Neuronal stem cell (in vitro differentiated cells): ENCODE measurements around the gene SLC2A6.
A peak's percentile ranks its signal among the peaks of the same experiment; 100 is the strongest.

ENCODE experiments used
- DNase-seq: peaks from one replicate; pipeline ENCODE4 v3.0.0-alpha.2; 2013; ENCODE audit warnings: low spot score
- H2AFZ ChIP-seq: one replicate; pipeline ENCODE4 v1.6.1; 2013; ENCODE audit warnings: mild to moderate bottlenecking, low read length, inconsistent platforms
- H2AK5ac ChIP-seq: 2 replicates; pipeline ENCODE4 v1.6.1; 2013; ENCODE audit warnings: low read depth, mild to moderate bottlenecking, inconsistent platforms, low read length, moderate library complexity, mixed read lengths
- H2BK120ac ChIP-seq: 2 replicates; pipeline ENCODE4 v1.6.1; 2013; ENCODE audit warnings: low read depth, mild to moderate bottlenecking, inconsistent platforms, low read length, moderate library complexity, mixed read lengths
- H2BK12ac ChIP-seq: one replicate; pipeline ENCODE4 v1.6.1; 2013; ENCODE audit warnings: low read length, inconsistent platforms
- H2BK15ac ChIP-seq: 2 replicates; pipeline ENCODE4 v1.6.1; 2013; ENCODE audit warnings: mild to moderate bottlenecking, low read length, inconsistent platforms, mixed read lengths
- H2BK5ac ChIP-seq: one replicate; pipeline ENCODE4 v1.6.1; 2013; ENCODE audit warnings: inconsistent platforms, mild to moderate bottlenecking, low read length, moderate library complexity
- H3K14ac ChIP-seq: one replicate; pipeline ENCODE4 v1.6.1; 2013; ENCODE audit warnings: low read length, inconsistent platforms
- H3K18ac ChIP-seq: 2 replicates; pipeline ENCODE4 v1.6.1; 2013; ENCODE audit warnings: low read length, inconsistent platforms
- H3K23ac ChIP-seq: 2 replicates; pipeline ENCODE4 v1.6.1; 2013; ENCODE audit warnings: low read depth, mild to moderate bottlenecking, mixed read lengths, low read length, inconsistent platforms; ENCODE audit not compliant: poor library complexity
- H3K27ac ChIP-seq: replicated peaks from 3 replicates; pipeline ENCODE4 v1.5.1; 2013; ENCODE audit warnings: low read length, inconsistent platforms
- H3K27me3 ChIP-seq, 3 experiments: 2 replicates each; pipeline ENCODE4 v1.6.1; 2013; ENCODE audit warnings: low read length in 3 of 3, mild to moderate bottlenecking in 2 of 3, inconsistent platforms in 1 of 3, low read depth in 1 of 3, mixed read lengths in 1 of 3, moderate library complexity in 1 of 3; ENCODE audit not compliant: control insufficient read depth in 3 of 3, insufficient read depth in 3 of 3
- H3K36me3 ChIP-seq, 2 donors: replicated peaks in 1 of 2; 2 replicates each; pipeline ENCODE4 v1.6.1; 2013; ENCODE audit warnings: low read length in 2 of 2; ENCODE audit not compliant: control insufficient read depth in 2 of 2, insufficient read depth in 2 of 2
- H3K4ac ChIP-seq: 2 replicates; pipeline ENCODE4 v1.6.1; 2013; ENCODE audit warnings: inconsistent platforms, mild to moderate bottlenecking, low read length, moderate library complexity
- H3K4me1 ChIP-seq, 2 donors: 1 replicate in 1 of 2; 2 replicates in 1 of 2; pipeline ENCODE4 v1.6.1; 2013; ENCODE audit warnings: low read length in 2 of 2, low read depth in 1 of 2; ENCODE audit not compliant: control insufficient read depth in 2 of 2, insufficient read depth in 1 of 2
- H3K4me2 ChIP-seq: one replicate; pipeline ENCODE4 v1.6.1; 2013; ENCODE audit warnings: mild to moderate bottlenecking, low read length, inconsistent platforms; ENCODE audit not compliant: insufficient read depth, poor library complexity, severe bottlenecking
- H3K4me3 ChIP-seq, 2 donors: 2 replicates each; pipeline ENCODE4 v1.5.1; 2013; ENCODE audit warnings: low read length in 2 of 2, mild to moderate bottlenecking in 2 of 2, inconsistent platforms in 1 of 2, moderate library complexity in 1 of 2
- H3K79me1 ChIP-seq: one replicate; pipeline ENCODE4 v1.6.1; 2013; ENCODE audit warnings: low read depth, mild to moderate bottlenecking, inconsistent platforms, low read length, moderate library complexity
- H3K9ac ChIP-seq: one replicate; pipeline ENCODE4 v1.6.1; 2013; ENCODE audit warnings: mild to moderate bottlenecking, low read depth, low read length, inconsistent platforms; ENCODE audit not compliant: poor library complexity
- H3K9me3 ChIP-seq, 2 donors: replicated peaks in 1 of 2; 2 replicates each; pipeline versions ENCODE3 to v1.6.1; 2013; ENCODE audit warnings: low read length in 2 of 2, mild to moderate bottlenecking in 2 of 2, inconsistent platforms in 1 of 2, low read depth in 1 of 2, mixed read lengths in 1 of 2, moderate library complexity in 1 of 2; ENCODE audit not compliant: control insufficient read depth in 2 of 2, insufficient read depth in 1 of 2
- H4K8ac ChIP-seq: one replicate; pipeline ENCODE4 v1.6.1; 2013; ENCODE audit warnings: low read depth, mild to moderate bottlenecking, inconsistent platforms, low read length, moderate library complexity
- H4K91ac ChIP-seq: one replicate; pipeline ENCODE4 v1.6.1; 2013; ENCODE audit warnings: low read length, low read depth, mild to moderate bottlenecking, inconsistent platforms; ENCODE audit not compliant: poor library complexity
- WGBS, 2 donors: extraction: QIAGEN DNeasy Blood & Tissue Kit; methylation state at CpG; one replicate each; pipeline ENCODE4 v1.1.7; 2013; ENCODE audit warnings: missing lambda C conversion rate in 2 of 2, mixed read lengths in 1 of 2; ENCODE audit not compliant: insufficient read length in 2 of 2, insufficient replicate concordance in 1 of 2; ENCODE audit errors: extremely low coverage in 2 of 2; 5-methylcytosine and 5-hydroxymethylcytosine counted together

Gene SLC2A6

GRCh38 chr9:133459476-133460404, 19.2 kb downstream of the SLC2A6 start, which contains the start of gene CACFD1:
Gene CACFD1, plus strand, starts transcription at chr9:133459978. Its CDS starts 89 bp downstream, at chr9:133460067.
- H2BK12ac ChIP-seq = peak within 1 kb of the TSS; percentile 100

GRCh38 chr9:133458643-133459312, 20.1 kb downstream of the SLC2A6 start:
- Histone ChIP-seq H3K18ac (no peak overlapping the region), H3K36me3 (peaks cover 4 to 7% of the 10 kb centered on the region in 2 donors), H2BK15ac (no peak overlapping the region), H2BK120ac (no peak overlapping the region), H3K4me2 (peak overlapping the region; percentile 62), H3K14ac (no peak overlapping the region), H4K8ac (no peak overlapping the region), H3K27ac (no peak overlapping the region), H3K9me3 (no peaks in the 10 kb centered on the region), H3K4ac (no peak overlapping the region), H3K9ac (no peak overlapping the region), H2BK5ac (no peak overlapping the region), H2BK12ac (no peak overlapping the region), H3K23ac (peak overlapping the region; percentile 60), H2AFZ (peak overlapping the region; percentile 100), H2AK5ac (peak overlapping the region; percentile 1), H3K79me1 (peaks cover 16% of the 10 kb centered on the region), H3K4me3 (peak overlapping the region; percentile 19 to 80), H4K91ac (no peak overlapping the region), H3K4me1 (peaks cover 10 to 24% of the 10 kb centered on the region in 2 donors), H3K27me3 (peaks cover 0 to 2% (median 0%) of the 10 kb centered on the region in 3 experiments)
- DNase-seq = no peak
- no CpG with 5 or more reads among the region's 16 CpGs for WGBS, 2 donors

More at GRCh38 chr9:133459476-133460404, 19.2 kb downstream of the SLC2A6 start, which contains the start of gene CACFD1:
- H3K4me2 ChIP-seq = peak within 1 kb of the TSS; percentile 89
- WGBS, 2 donors = no CpG with 5 or more reads among the region's 86 CpGs
- H2BK15ac ChIP-seq = peak within 1 kb of the TSS; percentile 85
- DNase-seq = peak; percentile 98
- H3K36me3 ChIP-seq = peaks cover 4 to 12% of the 10 kb centered on the region in 2 donors
- peak within 1 kb of the TSS; percentile 95 for H4K91ac ChIP-seq
- peak within 1 kb of the TSS; percentile 98 for H3K9ac ChIP-seq
- peak within 1 kb of the TSS; percentile 97 for H3K23ac ChIP-seq
- H3K18ac ChIP-seq = peak within 1 kb of the TSS; percentile 100
- no peak within 1 kb of the TSS for H4K8ac ChIP-seq
- peaks cover 22% of the 10 kb centered on the region for H3K79me1 ChIP-seq
- H2AFZ ChIP-seq = peak within 1 kb of the TSS; percentile 100
- peak within 1 kb of the TSS; percentile 82 for H2AK5ac ChIP-seq
- H3K27ac ChIP-seq = peak within 1 kb of the TSS; percentile 98
- H2BK120ac ChIP-seq = peak within 1 kb of the TSS; percentile 91
- peak within 1 kb of the TSS; percentile 93 for H2BK5ac ChIP-seq
- peaks cover 0 to 2% (median 0%) of the 10 kb centered on the region in 3 experiments for H3K27me3 ChIP-seq
- peaks cover 10 to 24% of the 10 kb centered on the region in 2 donors for H3K4me1 ChIP-seq
- H3K4ac ChIP-seq = peak within 1 kb of the TSS; percentile 77
- H3K14ac ChIP-seq = peak within 1 kb of the TSS; percentile 97
- no peaks in the 10 kb centered on the region for H3K9me3 ChIP-seq
- H3K4me3 ChIP-seq = peak within 1 kb of the TSS; percentile 80 to 97

- peaks cover 0 to 2% of the 10 kb centered on the region in 2 donors for H3K36me3 ChIP-seq
- no peak overlapping the region for H3K9ac ChIP-seq
- no peak overlapping the region for H2AK5ac ChIP-seq
- no peaks in the 10 kb centered on the region for H3K9me3 ChIP-seq
- H2BK12ac ChIP-seq = no peak overlapping the region
- H3K4me3 ChIP-seq = no peak overlapping the region
- H3K4me1 ChIP-seq = peaks cover 10 to 21% of the 10 kb centered on the region in 2 donors
- H4K8ac ChIP-seq = no peak overlapping the region
- no peak overlapping the region for H2BK5ac ChIP-seq
- H3K4me2 ChIP-seq = no peak overlapping the region
- no peak overlapping the region for H3K27ac ChIP-seq
- H4K91ac ChIP-seq = no peak overlapping the region
- no peak for DNase-seq
- no peak overlapping the region for H3K14ac ChIP-seq
- no peak overlapping the region for H3K23ac ChIP-seq
- H2BK15ac ChIP-seq = no peak overlapping the region
- H2AFZ ChIP-seq = no peak overlapping the region
- no peak overlapping the region for H3K18ac ChIP-seq
- no peak overlapping the region for H3K4ac ChIP-seq
- H3K27me3 ChIP-seq = peaks cover 0 to 2% (median 0%) of the 10 kb centered on the region in 3 experiments
- H3K79me1 ChIP-seq = peaks cover 14% of the 10 kb centered on the region
- no CpG with 5 or more reads among the region's 11 CpGs for WGBS, 2 donors
- no peak overlapping the region for H2BK120ac ChIP-seq
Observed at GRCh38 chr9:133457748-133458147, 21.2 kb downstream of the SLC2A6 start.
